CD4-positive, alpha-beta T cell treated with Interleukin-2 at 100 ng/mL for 4 hours (primary cell): Measurements from ENCODE around the gene MTCL1.

ENCODE experiments used
- DNase-seq: peaks from one replicate; pipeline ENCODE4 v3.0.0-alpha.2; 2020; ENCODE audit warnings: low spot score

Gene MTCL1

GRCh38 chr18:8812631-8813030 is 107.3 kb downstream of the MTCL1 start:
- DNase-seq: no peak

- DNase-seq: no peak
Observed at GRCh38 chr18:8813611-8814010, 108.3 kb downstream of the MTCL1 start.

GRCh38 chr18:8814206-8814605 is 108.8 kb downstream of the MTCL1 start:
- no peak for DNase-seq

- DNase-seq: no peak
Observed at GRCh38 chr18:8816220-8816619, 110.9 kb downstream of the MTCL1 start.

GRCh38 chr18:8816816-8817215 is 111.5 kb downstream of the MTCL1 start:
- DNase-seq: no peak

- DNase-seq: no peak
Observed at GRCh38 chr18:8818982-8819381, 113.6 kb downstream of the MTCL1 start.

- no peak for DNase-seq
Observed at GRCh38 chr18:8820396-8821082, 115.2 kb downstream of the MTCL1 start.

GRCh38 chr18:8821083-8821465 is 115.7 kb downstream of the MTCL1 start:
- DNase-seq: no peak

- DNase-seq: no peak
Observed at GRCh38 chr18:8821531-8821930, 116.2 kb downstream of the MTCL1 start.

GRCh38 chr18:8822643-8823042 is 117.3 kb downstream of the MTCL1 start:
- no peak for DNase-seq

GRCh38 chr18:8823530-8823929 is 118.2 kb downstream of the MTCL1 start:
- DNase-seq: no peak

- no peak for DNase-seq
Observed at GRCh38 chr18:8824846-8825245, 119.5 kb downstream of the MTCL1 start.

GRCh38 chr18:8825273-8825672 is 119.9 kb downstream of the MTCL1 start:
- DNase-seq: no peak

- DNase-seq: no peak
Observed at GRCh38 chr18:8825729-8826375, 120.5 kb downstream of the MTCL1 start.

GRCh38 chr18:8826514-8826913 is 121.2 kb downstream of the MTCL1 start:
- no peak for DNase-seq

GRCh38 chr18:8826971-8827370 is 121.6 kb downstream of the MTCL1 start:
- no peak for DNase-seq

- DNase-seq: no peak
Observed at GRCh38 chr18:8828300-8828699, 122.9 kb downstream of the MTCL1 start.

GRCh38 chr18:8828798-8829197 is 123.4 kb downstream of the MTCL1 start:
- no peak for DNase-seq

GRCh38 chr18:8830067-8831060 is 125.0 kb downstream of the MTCL1 start:
- DNase-seq: no peak

GRCh38 chr18:8831112-8831511 is 125.8 kb downstream of the MTCL1 start:
- DNase-seq: no peak

GRCh38 chr18:8831531-8831930 is 126.2 kb downstream of the MTCL1 start:
- no peak for DNase-seq

GRCh38 chr18:8833480-8833879 is 128.1 kb downstream of the MTCL1 start:
- no peak for DNase-seq

GRCh38 chr18:8834881-8835280 is 129.5 kb downstream of the MTCL1 start:
- no peak for DNase-seq
